ENCODE results near the gene FCER1G.

The FCER1G gene

GRCh38 chr1:161267321-161267720, 52.2 kb downstream of the FCER1G start:
- DNase-seq (ENCODE audit: low read depth) = no peak
